HG03159 (cell line): ENCODE measurements around the gene KRTCAP3.

Source experiments
- ATAC-seq: cut with Tn5 transposase; IDR thresholded peaks from one replicate; pipeline ENCODE4 v1.9.1; 2021; ENCODE audit warnings: mild to moderate bottlenecking, moderate library complexity; ENCODE audit not compliant: unreplicated experiment

Gene KRTCAP3

GRCh38 chr2:27435628-27436027, 6.6 kb upstream of the KRTCAP3 start:
- ATAC-seq, result no peak

- ATAC-seq, result no peak
Measured at GRCh38 chr2:27441226-27441926, 805 bp upstream of the KRTCAP3 start.

GRCh38 chr2:27442920-27443282, 720 bp downstream of the KRTCAP3 start:
- ATAC-seq, result no peak

GRCh38 chr2:27445155-27445554, 3.0 kb downstream of the KRTCAP3 start:
- ATAC-seq, result no peak

- no peak for ATAC-seq
Measured at GRCh38 chr2:27445615-27446014, 3.4 kb downstream of the KRTCAP3 start.

GRCh38 chr2:27446057-27446456, 3.9 kb downstream of the KRTCAP3 start:
- no peak for ATAC-seq

GRCh38 chr2:27448381-27448780, 6.2 kb downstream of the KRTCAP3 start:
- no peak for ATAC-seq

- ATAC-seq, result no peak
Measured at GRCh38 chr2:27451095-27451494, 8.9 kb downstream of the KRTCAP3 start.

GRCh38 chr2:27453968-27454367, 11.8 kb downstream of the KRTCAP3 start:
- no peak for ATAC-seq

- ATAC-seq, result no peak
Measured at GRCh38 chr2:27461118-27461517, 18.9 kb downstream of the KRTCAP3 start.

- ATAC-seq, result no peak
Measured at GRCh38 chr2:27464443-27464842, 22.3 kb downstream of the KRTCAP3 start.

- ATAC-seq, result no peak
Measured at GRCh38 chr2:27471961-27472360, 29.8 kb downstream of the KRTCAP3 start.

- ATAC-seq, result no peak
Measured at GRCh38 chr2:27485496-27485895, 43.3 kb downstream of the KRTCAP3 start.

- ATAC-seq, result peak; percentile 6
Measured at GRCh38 chr2:27489118-27489497, 46.9 kb downstream of the KRTCAP3 start.

- peak; percentile 89 for ATAC-seq
Measured at GRCh38 chr2:27489498-27490397, 47.6 kb downstream of the KRTCAP3 start, which contains the start of gene IFT172. Gene IFT172, minus strand, starts transcription at chr2:27489743. Its CDS starts 90 bp downstream, at chr2:27489653.

GRCh38 chr2:27492557-27492956, 50.4 kb downstream of the KRTCAP3 start:
- ATAC-seq, result no peak

- no peak for ATAC-seq
Measured at GRCh38 chr2:27493948-27494283, 51.7 kb downstream of the KRTCAP3 start.
